ENCODE data around the gene ZNF71.

Gene ZNF71

GRCh38 chr19:56572589-56572988, 22.5 kb upstream of the ZNF71 start:
- no peak for DNase-seq (ENCODE audit: low read depth)
- TF ChIP-seq CTCF (conservative IDR thresholded peaks at IDR 0.05; ENCODE audit: control insufficient read depth, insufficient read depth, low read depth, low read length), result no peak
- no peak overlapping the region for H3K4me3 ChIP-seq (ENCODE audit: control insufficient read depth, low read depth, low read length)

- no peak for TF ChIP-seq CTCF (conservative IDR thresholded peaks at IDR 0.05; ENCODE audit: control insufficient read depth, insufficient read depth, low read depth, low read length)
- H3K4me3 ChIP-seq (ENCODE audit: control insufficient read depth, low read depth, low read length), result no peak overlapping the region
Observed at GRCh38 chr19:56573914-56574313, 21.2 kb upstream of the ZNF71 start.

GRCh38 chr19:56577719-56578602, 17.1 kb upstream of the ZNF71 start:
- TF ChIP-seq CTCF (conservative IDR thresholded peaks at IDR 0.05; ENCODE audit: control insufficient read depth, insufficient read depth, low read depth, low read length), result no peak
- no peak for DNase-seq (ENCODE audit: low read depth)
- no peak overlapping the region for H3K4me3 ChIP-seq (ENCODE audit: control insufficient read depth, low read depth, low read length)

More at GRCh38 chr19:56573914-56574313, 21.2 kb upstream of the ZNF71 start:
- no peak for DNase-seq (ENCODE audit: low read depth)

- TF ChIP-seq CTCF (conservative IDR thresholded peaks at IDR 0.05; ENCODE audit: control insufficient read depth, insufficient read depth, low read depth, low read length), result no peak
- no peak for DNase-seq (ENCODE audit: low read depth)
- peak overlapping the region; percentile 89 for H3K4me3 ChIP-seq (ENCODE audit: control insufficient read depth, low read depth, low read length)
Observed at GRCh38 chr19:56594446-56594782, 688 bp upstream of the ZNF71 start.

GRCh38 chr19:56595548-56595899, 422 bp downstream of the ZNF71 start:
- DNase-seq (ENCODE audit: low read depth), result peak; percentile 17
- H3K4me3 ChIP-seq (ENCODE audit: control insufficient read depth, low read depth, low read length), result peak overlapping the region; percentile 89
- no peak for TF ChIP-seq CTCF (conservative IDR thresholded peaks at IDR 0.05; ENCODE audit: control insufficient read depth, insufficient read depth, low read depth, low read length)

- no peak overlapping the region for H3K4me3 ChIP-seq (ENCODE audit: control insufficient read depth, low read depth, low read length)
- no peak for DNase-seq (ENCODE audit: low read depth)
- no peak for TF ChIP-seq CTCF (conservative IDR thresholded peaks at IDR 0.05; ENCODE audit: control insufficient read depth, insufficient read depth, low read depth, low read length)
Observed at GRCh38 chr19:56596676-56597075, 1.6 kb downstream of the ZNF71 start.

Data from fibroblast of mammary gland (primary cell).